Activated CD8-positive, alpha-beta memory T cell treated with anti-CD3 and anti-CD28 coated beads for 36 hours (primary cell): ENCODE results near the gene DDAH1. TPM values are rescaled to one million over a fixed set of nuclear protein-coding genes. Genes with fewer than 3 reads are reported as not detected.
"Not testable (repeated sequence)": the region's sequence is repeated elsewhere in the genome, so short reads cannot be mapped to it uniquely, and the experiment has no call there.

ENCODE experiments used
- CTCF ChIA-PET: fragments of 350-600 bp; sonication (Branson Sonifier 250); formaldehyde crosslinking; loops from one replicate; lab custom pipeline; 2021; ENCODE audit warnings: antibody characterized with exemption; lab: Charles Lee
- POLR2A ChIA-PET: fragments of 350-600 bp; sonication (Branson Sonifier 250); formaldehyde crosslinking; loops from one replicate; lab custom pipeline; 2021; ENCODE audit warnings: antibody characterized with exemption; lab: Charles Lee
- total RNA-seq, 2 experiments: library from RNA; stranded (reverse); gene quantifications; one replicate each; pipeline ENCODE4 v1.2.3, GENCODE V29; 2021

The DDAH1 gene
- total RNA-seq, result under 1 TPM; 0.04 TPM

DNA sequence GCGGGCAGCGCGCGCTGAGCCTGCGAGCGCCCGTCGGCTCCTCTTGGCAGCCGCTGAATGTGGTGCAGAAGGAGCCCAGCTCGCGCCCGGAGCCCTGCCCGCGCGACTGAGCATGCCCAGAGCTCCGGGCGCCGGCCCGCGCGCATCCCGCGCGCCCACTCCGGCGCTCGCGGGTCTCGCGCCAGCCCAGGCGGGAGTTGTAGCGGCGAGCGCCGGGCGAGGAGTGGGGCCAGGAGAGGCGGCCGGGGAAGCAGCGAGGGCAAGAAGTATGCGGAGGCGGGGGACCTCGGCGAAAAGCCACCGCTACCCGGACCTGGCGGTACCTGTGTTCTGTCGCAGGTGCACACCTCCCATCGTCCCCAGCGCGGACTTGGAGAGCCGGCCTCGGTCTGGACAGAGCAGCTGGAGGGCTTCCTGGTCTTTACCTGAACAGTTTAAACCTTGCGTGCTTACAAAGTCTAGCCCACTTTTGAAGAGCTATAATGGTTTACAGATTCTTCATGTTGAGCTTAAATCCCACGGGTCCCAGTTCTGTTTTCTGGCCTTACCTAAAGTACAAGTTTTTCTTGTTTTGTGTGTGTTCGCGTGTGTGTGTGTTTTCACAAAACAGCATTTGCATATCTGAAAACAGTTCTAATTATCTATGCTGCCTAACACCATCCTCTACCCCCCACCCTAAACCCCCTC is at the start of gene DDAH1:
DDAH1 (minus strand) TSS at position 61 of the 687 bp plus-strand sequence. CDS start 114 bp downstream, outside the sequence.
- ChIA-PET POLR2A (no interaction called here), CTCF (no interaction called here)

GRCh38 chr1:85513998-85514397 is 49.0 kb upstream of the DDAH1 start:
- CTCF ChIA-PET, POLR2A ChIA-PET: not testable (repeated sequence)

GRCh38 chr1:85504417-85504816 is 39.5 kb upstream of the DDAH1 start:
- POLR2A ChIA-PET, result no interaction called here
- CTCF ChIA-PET, result no interaction called here

DNA sequence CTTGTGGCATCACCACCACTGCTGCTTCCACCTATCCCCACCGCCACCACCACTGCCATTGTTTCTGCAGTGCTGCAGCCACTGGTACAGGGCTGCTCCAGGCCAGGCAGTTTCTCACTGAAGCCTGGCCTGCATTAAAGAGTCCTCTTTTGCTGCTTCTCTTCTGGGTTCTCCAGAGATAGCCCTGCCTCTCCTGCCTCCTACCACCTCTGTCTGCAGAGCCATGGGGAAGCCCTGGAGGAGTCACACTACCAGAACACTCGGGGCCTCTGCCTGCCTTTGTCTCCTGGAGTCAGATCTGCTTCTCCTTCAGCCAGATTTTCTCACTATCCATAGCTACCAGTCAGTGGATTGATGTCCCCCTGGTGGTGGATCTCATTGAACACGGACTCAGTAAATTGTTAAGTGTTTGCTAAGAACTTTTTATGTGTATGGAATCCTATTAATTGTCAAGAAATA is 37.7 kb upstream of the DDAH1 start:
- CTCF ChIA-PET, result no interaction called here

DNA sequence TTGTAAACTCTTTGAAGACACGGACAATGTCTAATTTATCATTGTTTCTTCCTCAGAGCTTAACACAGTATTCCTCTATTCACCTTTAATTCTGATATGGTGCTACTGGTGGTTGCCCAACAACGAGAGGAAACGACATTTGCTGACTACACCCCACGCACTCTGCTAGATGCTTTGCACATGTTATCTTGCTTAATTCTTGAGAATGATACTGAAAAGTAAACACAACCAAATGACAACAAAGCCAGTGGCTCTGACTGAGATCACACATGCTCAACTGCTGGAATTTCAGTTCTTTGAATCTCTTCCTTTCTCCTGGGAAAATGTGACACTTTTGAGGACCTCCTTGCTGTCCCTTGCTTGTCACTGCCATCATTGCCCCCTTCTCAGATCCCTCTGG is 37.2 kb upstream of the DDAH1 start:
- ChIA-PET CTCF (no interaction called here), POLR2A (no interaction called here)

More for the DNA sequence above, 37.7 kb upstream of the DDAH1 start:
- POLR2A ChIA-PET, result no interaction called here

- POLR2A ChIA-PET, result no interaction called here
- CTCF ChIA-PET, result no interaction called here
These were observed 36.5 kb upstream of the DDAH1 start for GRCh38 chr1:85501355-85501898.

- ChIA-PET POLR2A (no interaction called here), CTCF (no interaction called here)
These were observed 32.1 kb upstream of the DDAH1 start for GRCh38 chr1:85496941-85497582.

- POLR2A ChIA-PET, result no interaction called here
- CTCF ChIA-PET, result no interaction called here
These were observed 30.6 kb upstream of the DDAH1 start for GRCh38 chr1:85495556-85495955.

DNA sequence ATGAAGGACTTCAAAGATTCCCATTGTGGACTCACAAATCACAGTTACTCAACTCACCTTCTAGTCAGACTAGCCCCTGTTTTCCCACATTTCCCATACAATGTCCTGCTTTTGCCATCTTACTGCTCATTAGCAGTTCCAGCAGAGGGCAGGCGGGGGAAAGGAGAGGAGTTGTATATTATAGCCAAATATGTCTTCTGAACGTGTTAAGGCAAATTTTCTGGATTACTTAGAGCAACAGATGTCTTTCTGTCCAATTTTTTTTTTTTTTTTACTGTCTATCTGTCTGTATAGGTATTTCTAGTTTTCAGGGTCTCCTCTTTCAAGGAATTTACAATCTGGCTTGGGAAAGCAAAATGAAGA is 29.9 kb upstream of the DDAH1 start:
- CTCF ChIA-PET, result no interaction called here
- POLR2A ChIA-PET, result no interaction called here

GRCh38 chr1:85494074-85494903 is 29.3 kb upstream of the DDAH1 start:
- ChIA-PET POLR2A (no interaction called here), CTCF (no interaction called here)

- POLR2A ChIA-PET, result no interaction called here
- CTCF ChIA-PET, result interaction anchor here (0.7 kb wide), 1 partner anchor 648 kb away, joined by 3 read pairs; no protein-coding TSS in a partner anchor
These were observed 25.5 kb upstream of the DDAH1 start for GRCh38 chr1:85490270-85490985.

DNA sequence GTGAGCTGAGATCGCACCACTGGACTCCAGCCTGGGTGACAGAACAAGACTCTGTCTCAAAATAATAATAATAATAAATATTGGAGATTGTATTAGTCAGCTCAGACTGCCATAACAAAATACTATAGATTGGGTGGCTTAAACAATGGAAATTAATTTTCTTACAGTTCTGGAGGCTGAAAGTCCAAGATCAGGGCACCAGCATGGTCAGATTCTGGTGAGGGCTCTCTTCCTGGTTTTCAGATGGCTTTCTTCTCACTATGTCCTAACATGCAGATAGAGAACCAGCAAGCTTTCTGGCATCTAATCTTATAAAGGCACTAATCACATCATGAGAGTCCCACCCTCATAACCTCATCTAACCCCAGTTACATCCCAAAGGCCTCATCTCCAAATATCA is 23.2 kb upstream of the DDAH1 start:
- ChIA-PET CTCF (no interaction called here), POLR2A (no interaction called here)

DNA sequence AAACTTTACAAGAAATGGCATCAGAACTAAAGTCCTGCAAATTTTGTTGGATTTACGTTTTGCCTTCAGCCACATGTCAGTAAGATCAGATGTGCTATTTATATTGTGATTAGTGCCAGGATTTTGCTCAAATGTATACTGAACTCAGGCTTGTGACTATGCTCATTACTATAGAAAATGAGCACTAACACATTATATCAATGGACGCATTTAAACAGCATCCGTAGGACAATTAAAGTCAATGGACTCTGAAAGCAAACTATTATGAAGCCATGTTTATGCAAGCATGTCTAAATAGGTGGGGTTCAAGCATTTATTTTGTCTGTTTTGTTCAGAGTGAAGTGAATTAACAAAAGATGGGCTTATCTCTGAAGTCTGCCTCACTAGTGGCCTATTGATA is 20.6 kb upstream of the DDAH1 start:
- ChIA-PET POLR2A (no interaction called here), CTCF (no interaction called here)

GRCh38 chr1:85484716-85485115 is 19.8 kb upstream of the DDAH1 start:
- POLR2A ChIA-PET, result no interaction called here
- CTCF ChIA-PET, result no interaction called here

GRCh38 chr1:85484264-85484663 is 19.3 kb upstream of the DDAH1 start:
- ChIA-PET POLR2A (no interaction called here), CTCF (no interaction called here)

DNA sequence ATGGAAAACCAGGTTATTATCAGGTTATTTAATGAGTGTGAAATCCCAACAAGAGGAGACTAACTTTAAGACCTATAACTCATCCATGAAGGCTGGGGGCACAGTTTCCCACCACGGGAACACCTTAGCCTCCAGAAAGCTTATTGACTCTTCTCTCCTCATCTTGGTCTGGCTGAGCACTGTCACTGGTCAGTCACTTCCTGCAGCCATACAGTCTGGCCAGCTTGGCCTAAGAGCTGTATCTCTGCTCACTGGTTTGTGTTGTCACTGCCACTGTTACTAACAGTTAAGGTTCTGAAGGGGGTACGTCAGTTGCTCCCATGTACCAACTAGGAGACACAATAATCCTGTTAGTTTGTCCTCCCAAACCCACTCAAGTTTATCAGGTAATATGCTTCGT is 16.7 kb upstream of the DDAH1 start:
- CTCF ChIA-PET, result no interaction called here
- POLR2A ChIA-PET, result no interaction called here

- ChIA-PET POLR2A (no interaction called here), CTCF (no interaction called here)
These were observed 15.6 kb upstream of the DDAH1 start for GRCh38 chr1:85480566-85480965.

- POLR2A ChIA-PET, result no interaction called here
- CTCF ChIA-PET, result no interaction called here
These were observed 14.5 kb upstream of the DDAH1 start for GRCh38 chr1:85479491-85479890.

DNA sequence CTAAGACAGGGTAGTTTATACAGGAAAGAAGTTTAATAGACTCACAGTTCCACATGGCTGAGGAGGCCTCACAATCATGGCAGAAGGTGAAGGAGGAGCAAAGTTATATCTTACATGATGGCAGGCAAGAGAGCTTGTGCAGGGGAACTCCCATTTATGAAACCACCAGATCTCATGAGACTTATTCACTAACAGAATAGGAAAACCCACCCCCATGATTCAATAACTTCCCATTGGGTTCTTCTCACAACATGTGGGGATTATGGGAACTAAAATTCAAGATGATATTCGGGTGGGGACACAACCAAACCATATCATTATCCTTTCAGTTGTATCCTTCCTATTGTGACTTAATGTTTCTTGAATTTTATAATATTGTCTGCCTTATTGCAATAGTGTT is 13.4 kb upstream of the DDAH1 start:
- POLR2A ChIA-PET, result no interaction called here
- CTCF ChIA-PET, result no interaction called here

- ChIA-PET POLR2A (no interaction called here), CTCF (no interaction called here)
These were observed 10.1 kb upstream of the DDAH1 start for GRCh38 chr1:85475055-85475454.
